Measurements from ENCODE around the gene TSPAN9. TPM values are rescaled to one million over a fixed set of nuclear protein-coding genes. Genes with fewer than 3 reads are reported as not detected.

Gene TSPAN9
- total and polyA plus RNA-seq, 2 donors from 2014 or later: 62.4 to 81.6 TPM

- peak overlapping the region; percentile 71 to 74 for H3K27ac ChIP-seq (ENCODE audit: low read depth in 2 of 2, low read length in 2 of 2)
- peak overlapping the region in 1 of 3 donors; percentile 42 for H3K9ac ChIP-seq (ENCODE audit: low read length in 3 of 3)
- peak overlapping the region in 1 of 3 donors; percentile 4 for H3K4me3 ChIP-seq (ENCODE audit: low read length in 3 of 3)
- H3K27me3 ChIP-seq (ENCODE audit: control insufficient read depth, insufficient read depth, low read length): no peaks in the 10 kb centered on the region
- peaks cover 0 to 50% (median 48%) of the 10 kb centered on the region in 3 donors for H3K4me1 ChIP-seq (ENCODE audit: control insufficient read depth in 2 of 3, insufficient read depth in 2 of 3, low read depth in 1 of 3, low read length in 3 of 3)
- no peak for TF ChIP-seq CTCF (IDR thresholded peaks at IDR 0.05; ENCODE audit: borderline replicate concordance, extremely low read depth, insufficient read depth)
- no peaks in the 10 kb centered on the region for H3K9me3 ChIP-seq (ENCODE audit: control insufficient read depth in 2 of 3, insufficient read depth in 1 of 3, low read length in 3 of 3)
- intact Hi-C loops (cut with DNase I): no loop called here
- FAIRE-seq (no peak), DNase-seq (peak in 3 of 5 donors; percentile 46 to 70 (median 50))
- H3K36me3 ChIP-seq (ENCODE audit: control insufficient read depth in 2 of 3, insufficient read depth in 3 of 3, low read length in 3 of 3): no peaks in the 10 kb centered on the region
Observed at GRCh38 chr12:3150931-3151835, 74.0 kb downstream of the TSPAN9 start.

GRCh38 chr12:3152011-3152511 lies 74.9 kb downstream of the TSPAN9 start:
- Histone ChIP-seq H3K27me3 (ENCODE audit: control insufficient read depth, insufficient read depth, low read length) (no peaks in the 10 kb centered on the region), H3K27ac (ENCODE audit: low read depth in 2 of 2, low read length in 2 of 2) (peak overlapping the region; percentile 71 to 74), H3K36me3 (ENCODE audit: control insufficient read depth in 2 of 3, insufficient read depth in 3 of 3, low read length in 3 of 3) (no peaks in the 10 kb centered on the region), H3K4me3 (ENCODE audit: low read length in 3 of 3) (no peak overlapping the region), H3K9me3 (ENCODE audit: control insufficient read depth in 2 of 3, insufficient read depth in 1 of 3, low read length in 3 of 3) (no peaks in the 10 kb centered on the region), H3K9ac (ENCODE audit: low read length in 3 of 3) (peak overlapping the region in 1 of 3 donors; percentile 22), H3K4me1 (ENCODE audit: control insufficient read depth in 2 of 3, insufficient read depth in 2 of 3, low read depth in 1 of 3, low read length in 3 of 3) (peaks cover 0 to 51% (median 49%) of the 10 kb centered on the region in 3 donors)
- intact Hi-C loops (cut with DNase I): no loop called here
- TF ChIP-seq CTCF (IDR thresholded peaks at IDR 0.05; ENCODE audit: borderline replicate concordance, extremely low read depth, insufficient read depth): no peak
- FAIRE-seq (no peak), DNase-seq (peak in 3 of 5 donors; percentile 58 to 83 (median 67))

- DNase-seq (peak in 2 of 5 donors; percentile 48 to 66), FAIRE-seq (no peak)
- Histone ChIP-seq H3K9me3 (ENCODE audit: control insufficient read depth in 2 of 3, insufficient read depth in 1 of 3, low read length in 3 of 3) (no peaks in the 10 kb centered on the region), H3K4me3 (ENCODE audit: low read length in 3 of 3) (no peak overlapping the region), H3K9ac (ENCODE audit: low read length in 3 of 3) (no peak overlapping the region), H3K4me1 (ENCODE audit: control insufficient read depth in 2 of 3, insufficient read depth in 2 of 3, low read depth in 1 of 3, low read length in 3 of 3) (peaks cover 0 to 54% (median 49%) of the 10 kb centered on the region in 3 donors), H3K27me3 (ENCODE audit: control insufficient read depth, insufficient read depth, low read length) (no peaks in the 10 kb centered on the region), H3K36me3 (ENCODE audit: control insufficient read depth in 2 of 3, insufficient read depth in 3 of 3, low read length in 3 of 3) (no peaks in the 10 kb centered on the region), H3K27ac (ENCODE audit: low read depth in 2 of 2, low read length in 2 of 2) (peak overlapping the region; percentile 18 to 20)
- no peak for TF ChIP-seq CTCF (IDR thresholded peaks at IDR 0.05; ENCODE audit: borderline replicate concordance, extremely low read depth, insufficient read depth)
- intact Hi-C loops (cut with DNase I): no loop called here
Observed at GRCh38 chr12:3152892-3153291, 75.7 kb downstream of the TSPAN9 start.
